Bone marrow (tissue), 2 donors: ENCODE data around the gene CLCNKB.
"Not testable (repeated sequence)": the region's sequence is repeated elsewhere in the genome, so short reads cannot be mapped to it uniquely, and the experiment has no call there.

Experiments
- DNase-seq, 2 donors: peaks; one replicate each; lab custom pipeline; 2025; lab: John Stamatoyannopoulos, UW

CLCNKB gene

GRCh38 chr1:16061266-16061665, 17.7 kb downstream of the CLCNKB start:
- no peak for DNase-seq

- not testable (repeated sequence) for DNase-seq
Observed at GRCh38 chr1:16061989-16062686, 18.6 kb downstream of the CLCNKB start.

DNA sequence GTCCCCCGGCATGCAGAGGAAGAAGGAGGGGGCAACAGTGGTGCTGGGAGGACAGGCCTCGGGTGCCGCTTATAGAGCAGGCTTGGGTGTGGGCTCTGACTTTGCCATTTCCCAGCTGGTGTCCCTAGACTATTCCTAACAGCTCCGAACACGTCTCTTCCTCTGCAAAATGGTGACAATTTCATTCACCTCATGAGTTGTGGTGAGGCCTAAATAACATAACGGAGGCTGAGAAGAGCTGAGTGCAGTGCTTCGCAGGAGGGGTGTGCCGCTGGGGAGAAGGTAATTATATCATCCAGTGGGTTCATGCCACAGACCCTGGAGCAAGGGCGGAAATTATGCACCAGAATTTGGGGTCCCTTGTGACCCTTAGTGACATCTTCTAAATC, 19.1 kb downstream of the CLCNKB start:
- DNase-seq: not testable (repeated sequence)

- DNase-seq: no peak
Observed at GRCh38 chr1:16063226-16063829, 19.7 kb downstream of the CLCNKB start.

- DNase-seq: no peak
Observed at GRCh38 chr1:16063921-16064320, 20.3 kb downstream of the CLCNKB start.

DNA sequence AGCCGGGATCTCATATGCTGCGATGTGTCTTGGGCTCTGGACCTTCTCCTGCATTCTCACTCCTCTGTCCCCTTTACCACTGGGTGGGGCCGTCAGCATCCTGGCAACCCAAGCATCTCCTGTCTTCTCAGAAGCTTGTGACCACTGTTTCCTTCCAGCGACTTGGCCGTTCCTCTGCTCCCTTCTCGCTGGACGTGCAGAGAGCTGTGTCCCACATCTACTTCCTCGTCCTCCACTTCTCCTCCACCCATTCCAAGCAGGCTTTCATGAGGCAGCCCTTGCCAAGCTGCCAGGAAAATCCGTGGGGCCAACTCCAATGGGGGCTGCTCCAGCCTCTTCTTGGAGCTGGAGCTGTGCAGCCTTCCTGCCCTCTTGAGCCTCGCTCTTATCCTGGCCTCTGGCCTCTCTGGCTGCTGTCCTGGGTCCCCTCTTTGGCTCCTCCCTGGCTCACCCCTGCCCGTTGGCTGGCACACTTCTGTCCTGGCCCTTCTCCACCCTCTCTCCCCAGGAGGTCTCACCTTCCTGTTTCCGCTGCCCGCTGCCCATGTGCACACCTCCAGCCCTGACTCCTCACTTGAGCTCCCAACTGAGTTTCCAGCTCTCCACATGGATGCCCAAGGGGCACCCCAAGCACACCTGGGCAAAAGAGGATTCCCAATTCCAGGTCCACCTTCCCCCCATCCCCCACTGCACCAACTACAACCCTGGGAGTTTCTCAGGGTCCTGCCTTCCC, 21.1 kb downstream of the CLCNKB start:
- no peak for DNase-seq

DNA sequence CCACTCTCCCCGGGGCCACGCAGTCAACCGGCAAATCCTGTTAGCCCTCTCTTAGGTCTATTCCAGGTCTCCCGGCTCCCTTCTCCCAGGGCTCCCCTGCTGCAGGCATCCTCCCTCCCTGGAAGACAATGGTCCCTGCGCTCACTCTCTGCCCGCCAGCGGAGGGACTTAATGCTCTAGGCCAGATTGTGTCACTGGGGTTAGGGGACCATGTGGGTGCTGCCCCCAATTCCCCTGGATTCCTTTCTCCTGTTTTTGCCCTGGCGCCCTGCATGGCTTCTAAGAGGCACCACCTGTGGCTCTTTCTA, 21.6 kb downstream of the CLCNKB start:
- no peak for DNase-seq

DNA sequence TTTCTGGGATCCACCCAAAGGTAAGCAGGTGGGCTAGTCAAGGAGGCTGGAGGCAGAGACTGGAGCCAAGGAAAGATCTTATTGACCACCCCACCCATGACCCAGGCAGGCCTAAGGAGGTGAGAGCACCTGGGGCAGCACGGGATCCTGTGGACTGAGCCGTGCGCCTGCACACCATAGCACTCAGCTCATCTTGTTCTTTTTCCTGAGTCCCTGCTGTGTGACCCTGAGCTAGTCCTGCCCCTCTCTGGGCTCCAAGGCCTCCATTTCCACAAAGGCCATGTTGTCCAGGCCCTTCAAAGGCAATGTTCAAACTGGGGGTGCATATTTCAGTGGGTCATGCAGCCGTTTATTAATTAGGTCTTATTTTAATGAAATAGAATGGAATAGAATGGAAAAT, 22.7 kb downstream of the CLCNKB start:
- DNase-seq: no peak

- DNase-seq: no peak
Observed at GRCh38 chr1:16067127-16067768, 23.7 kb downstream of the CLCNKB start.

DNA sequence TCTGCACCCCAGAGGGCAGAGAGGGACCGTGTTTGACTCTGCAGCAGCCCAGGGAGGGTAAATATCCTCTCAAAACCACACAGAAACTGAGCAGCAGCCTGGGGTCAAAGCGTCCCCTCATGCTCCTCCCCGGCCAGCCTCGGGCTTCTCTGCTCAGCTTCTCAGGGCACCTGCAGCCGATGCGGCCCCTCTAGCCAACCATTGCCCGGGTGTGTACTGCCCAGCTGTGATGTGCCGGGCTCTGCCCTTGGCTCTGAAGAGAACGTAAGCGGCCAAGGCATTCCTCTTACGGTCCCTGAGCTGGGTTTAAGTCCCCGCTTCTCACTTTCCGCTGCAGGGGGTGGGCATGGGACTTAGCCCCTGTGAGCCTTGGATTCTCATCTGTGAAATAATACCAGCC, 24.4 kb downstream of the CLCNKB start:
- no peak for DNase-seq

DNA sequence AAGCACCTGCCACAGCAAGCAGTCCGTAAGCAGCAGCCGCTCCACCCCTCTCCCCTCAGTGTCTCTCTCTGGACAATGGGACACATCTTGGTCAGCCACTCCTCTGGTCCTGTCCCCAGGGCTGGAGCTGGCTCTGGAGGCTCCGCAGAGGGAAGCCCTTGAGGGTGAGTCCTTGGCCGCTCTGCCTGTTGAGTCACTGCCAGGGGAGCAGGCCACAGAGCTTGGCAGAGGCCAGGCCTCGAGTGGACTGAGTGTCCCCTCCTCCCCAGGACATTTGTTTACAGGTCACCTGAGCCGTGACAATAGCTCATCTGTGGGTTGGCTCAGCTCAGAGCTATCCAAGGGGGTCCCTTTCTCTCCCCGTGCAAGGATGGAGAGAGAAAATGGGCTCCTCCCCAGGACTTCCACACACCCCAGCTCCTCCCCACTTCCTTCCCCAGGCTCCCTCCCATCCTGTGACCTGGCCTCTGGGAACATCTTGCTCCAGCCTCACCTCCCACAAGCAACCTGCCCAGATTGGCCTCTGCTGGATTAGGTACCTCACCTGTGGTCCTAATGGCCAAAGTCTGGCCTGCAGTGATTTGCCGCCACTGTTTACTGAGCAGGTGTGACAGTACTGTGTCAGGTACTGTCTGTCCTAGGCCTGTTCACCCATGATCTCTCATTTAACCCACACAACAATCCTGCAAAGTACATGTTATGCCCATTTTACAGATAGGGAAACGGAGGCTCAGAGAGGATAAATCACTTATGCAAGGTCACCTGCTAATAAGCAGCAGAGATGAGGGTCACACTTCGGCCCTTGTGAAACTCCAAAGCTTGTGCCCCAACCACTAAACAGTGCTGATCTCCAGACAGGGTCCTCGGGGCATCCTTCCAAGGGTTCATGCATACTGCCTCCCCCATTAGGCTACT, 25.0 kb downstream of the CLCNKB start:
- no peak for DNase-seq

GRCh38 chr1:16070640-16071355, 27.2 kb downstream of the CLCNKB start:
- no peak for DNase-seq

DNA sequence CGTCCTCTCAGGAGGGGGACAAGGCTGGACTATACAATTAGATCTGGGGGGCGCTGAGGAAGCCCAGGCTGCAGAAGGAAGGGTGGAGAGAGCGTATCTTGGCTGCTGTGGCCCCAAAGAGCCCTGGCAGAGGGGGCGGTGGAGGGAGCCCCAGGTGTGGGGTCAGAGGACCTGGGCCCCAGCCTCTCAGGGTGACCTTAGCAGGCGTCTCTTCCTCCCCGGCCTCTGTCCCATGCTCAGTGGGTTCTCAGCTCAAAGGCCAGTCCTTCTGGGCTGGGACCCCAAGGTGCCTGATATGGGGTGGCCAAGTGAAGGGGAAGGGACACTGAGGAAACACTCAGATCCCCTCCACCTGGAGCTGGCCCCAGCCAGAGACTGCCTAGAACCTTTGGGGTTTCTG, 28.0 kb downstream of the CLCNKB start:
- no peak for DNase-seq

DNA sequence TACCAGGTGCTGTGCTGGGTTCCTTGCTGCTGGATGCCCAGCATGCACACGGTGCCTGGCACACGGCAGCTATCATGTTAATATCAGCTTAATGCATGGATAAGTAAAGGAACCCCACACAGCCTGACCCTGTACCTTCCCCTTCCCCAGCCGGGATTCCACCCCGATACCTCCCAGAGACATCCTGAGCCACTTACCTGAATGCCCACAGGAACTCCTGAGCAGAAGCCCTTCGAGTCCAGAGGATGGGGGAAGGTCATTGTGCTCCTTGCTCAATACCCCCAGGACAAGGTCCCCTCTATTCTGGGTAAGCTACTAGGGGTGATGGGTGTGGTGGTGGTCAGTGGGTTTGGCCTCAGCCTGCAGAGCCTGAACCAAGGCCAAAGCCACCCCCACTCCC, 28.5 kb downstream of the CLCNKB start:
- no peak for DNase-seq

- DNase-seq: no peak
Observed at GRCh38 chr1:16072616-16073484, 29.3 kb downstream of the CLCNKB start.

DNA sequence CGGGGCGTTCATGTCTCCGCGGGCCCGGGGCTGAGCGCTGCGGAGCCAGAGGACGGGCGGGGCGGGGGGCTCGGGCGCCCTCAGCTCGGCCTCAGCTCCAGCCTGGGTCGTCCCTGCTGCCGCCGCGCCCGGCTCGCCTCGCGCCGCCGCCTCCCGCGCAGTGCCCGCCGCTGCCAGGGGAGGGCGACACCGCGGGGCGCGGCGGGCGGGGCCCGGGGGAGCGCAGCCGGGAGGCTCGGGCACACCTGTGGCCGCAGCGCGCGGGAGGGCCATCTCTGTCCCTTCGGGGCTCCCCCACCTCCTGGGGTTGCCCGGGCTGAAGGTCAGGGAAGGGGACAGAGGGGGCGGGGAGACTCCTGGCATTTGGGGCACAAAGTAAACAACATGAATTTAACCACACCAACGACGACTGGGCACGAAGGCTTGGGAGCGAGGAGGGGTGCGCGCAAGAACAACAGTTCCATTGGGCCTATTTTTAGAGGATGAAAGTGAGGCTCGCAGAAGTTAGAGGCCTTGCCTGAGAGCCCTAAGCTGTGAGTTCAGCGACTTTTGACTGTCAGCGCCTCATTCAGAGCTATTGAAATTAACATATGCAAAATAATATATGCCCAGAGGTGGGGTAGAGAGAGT, 30.0 kb downstream of the CLCNKB start, which contains the start of gene FAM131C:
TSS of gene FAM131C (minus strand) at position 162 of the 630 bp plus-strand sequence. CDS start 209 bp downstream, outside the sequence.
- DNase-seq: no peak

DNA sequence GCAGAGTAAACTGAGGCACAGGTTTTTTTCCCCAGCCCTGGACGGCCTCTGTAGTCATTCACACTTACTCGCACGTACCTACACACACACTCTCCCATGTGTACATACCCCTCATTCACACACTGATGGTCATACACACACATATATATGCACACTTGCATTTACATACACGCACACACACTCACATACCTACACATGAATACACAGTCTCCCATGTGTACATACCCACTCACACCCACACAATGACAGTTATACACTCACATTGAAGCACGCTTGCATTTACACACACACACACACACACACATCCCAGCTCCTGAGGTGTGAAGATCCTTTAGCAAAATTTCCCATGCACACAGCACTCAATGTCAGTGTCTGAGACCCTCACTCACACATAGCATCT, 30.6 kb downstream of the CLCNKB start:
- DNase-seq: no peak

DNA sequence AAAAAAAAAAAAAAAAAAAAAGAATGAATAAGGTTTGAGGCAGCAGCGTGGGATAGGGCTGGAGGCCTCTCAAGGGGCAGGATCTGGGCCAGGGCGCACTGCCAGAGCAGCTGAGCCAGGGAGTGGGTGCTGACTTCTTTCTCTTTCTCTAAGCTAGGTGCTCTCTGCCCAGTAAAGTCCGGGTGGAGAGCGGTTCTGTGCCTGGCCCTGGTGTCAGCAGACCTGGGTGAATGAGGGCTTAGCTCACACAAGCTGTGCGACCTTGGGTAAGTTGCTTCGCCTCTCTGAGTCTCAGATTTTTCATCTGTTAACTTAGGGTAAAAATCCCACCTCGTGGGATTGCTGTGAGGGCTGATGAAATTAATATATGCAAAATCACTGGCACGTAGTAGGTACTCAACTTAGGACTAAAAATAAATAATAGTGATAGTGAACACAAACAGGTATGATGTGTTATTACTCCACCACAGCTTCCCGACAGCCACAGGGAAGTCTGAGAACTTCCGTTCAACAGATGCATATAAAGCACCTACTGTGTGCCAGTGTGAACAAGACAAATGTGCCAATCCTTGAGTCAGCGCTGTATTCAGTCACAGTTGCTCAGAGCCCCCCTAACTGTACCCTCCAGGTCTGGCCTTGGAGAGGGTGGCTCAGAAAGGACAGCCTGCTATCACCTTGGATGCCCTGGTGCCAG, 31.9 kb downstream of the CLCNKB start:
- DNase-seq: no peak
